Left renal cortex interstitium (tissue), 4 donors: ENCODE data around the gene PLAC9. TPM values are rescaled to one million over a fixed set of nuclear protein-coding genes. Genes with fewer than 3 reads are reported as not detected.

Experiments
- DNase-seq, 4 donors: peaks; one replicate each; pipeline ENCODE4 v3.0.0-alpha.2; 2013; ENCODE audit warnings: low read depth in 4 of 4, low spot score in 2 of 4, missing footprints in 1 of 4
- polyA plus RNA-seq, 4 donors: library from polyadenylated mRNA; unstranded; fragments of 120-200 nt; gene quantifications; one replicate each; pipeline ENCODE4 v1.2.1, GENCODE V29; 2013; ENCODE audit not compliant: insufficient read length in 4 of 4

Gene PLAC9
- polyA plus RNA-seq, 4 donors, result 15.2 to 34.7 (median 26.6) TPM

GRCh38 chr10:80159166-80159873, 26.8 kb downstream of the PLAC9 start:
- DNase-seq, result no peak

DNA sequence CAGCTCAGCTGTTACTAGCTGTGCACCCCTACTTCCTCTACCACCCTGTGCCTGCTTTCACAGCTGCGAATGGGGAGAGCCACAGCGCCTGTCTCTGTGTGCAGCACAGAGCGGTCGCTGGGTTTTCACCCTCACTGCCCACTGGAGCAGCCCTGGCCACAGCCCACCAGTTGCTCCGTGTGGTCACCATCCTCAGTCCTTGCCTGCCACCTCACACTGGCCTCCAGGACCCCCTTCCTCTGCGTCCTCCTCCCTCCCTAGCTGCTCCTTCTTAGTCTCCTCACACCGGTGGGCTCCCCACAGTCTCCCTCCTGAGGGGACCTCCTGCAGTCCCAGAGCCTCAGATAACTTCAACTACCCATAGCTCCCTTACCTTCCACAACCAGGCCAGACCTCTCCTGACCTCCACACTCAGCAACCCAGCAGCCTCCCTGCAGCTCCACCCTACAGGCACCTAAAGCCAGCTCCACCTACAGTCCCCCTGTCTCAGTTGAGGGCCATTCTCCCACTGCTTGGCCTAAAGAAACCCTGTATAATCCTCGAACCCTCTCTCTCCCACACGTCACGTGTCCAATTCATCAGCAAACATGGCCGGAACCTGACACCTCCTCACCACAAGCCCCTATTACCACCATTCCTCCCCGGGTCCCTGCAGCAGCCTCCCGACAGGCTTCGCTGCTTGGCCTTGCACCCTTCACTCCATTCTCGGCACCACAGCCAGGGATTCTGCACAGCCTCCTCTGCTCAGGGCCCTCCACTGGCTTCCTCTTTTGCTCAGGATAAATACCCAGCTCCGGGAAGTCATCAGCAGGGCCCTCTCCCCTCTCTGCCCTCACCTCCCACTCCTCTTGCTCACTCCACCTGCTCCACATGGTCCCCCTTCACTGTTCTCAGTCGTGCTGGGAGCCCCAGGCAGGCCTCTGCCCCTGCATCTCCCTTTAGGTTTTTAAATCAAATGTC, 28.1 kb downstream of the PLAC9 start:
- DNase-seq, result no peak

DNA sequence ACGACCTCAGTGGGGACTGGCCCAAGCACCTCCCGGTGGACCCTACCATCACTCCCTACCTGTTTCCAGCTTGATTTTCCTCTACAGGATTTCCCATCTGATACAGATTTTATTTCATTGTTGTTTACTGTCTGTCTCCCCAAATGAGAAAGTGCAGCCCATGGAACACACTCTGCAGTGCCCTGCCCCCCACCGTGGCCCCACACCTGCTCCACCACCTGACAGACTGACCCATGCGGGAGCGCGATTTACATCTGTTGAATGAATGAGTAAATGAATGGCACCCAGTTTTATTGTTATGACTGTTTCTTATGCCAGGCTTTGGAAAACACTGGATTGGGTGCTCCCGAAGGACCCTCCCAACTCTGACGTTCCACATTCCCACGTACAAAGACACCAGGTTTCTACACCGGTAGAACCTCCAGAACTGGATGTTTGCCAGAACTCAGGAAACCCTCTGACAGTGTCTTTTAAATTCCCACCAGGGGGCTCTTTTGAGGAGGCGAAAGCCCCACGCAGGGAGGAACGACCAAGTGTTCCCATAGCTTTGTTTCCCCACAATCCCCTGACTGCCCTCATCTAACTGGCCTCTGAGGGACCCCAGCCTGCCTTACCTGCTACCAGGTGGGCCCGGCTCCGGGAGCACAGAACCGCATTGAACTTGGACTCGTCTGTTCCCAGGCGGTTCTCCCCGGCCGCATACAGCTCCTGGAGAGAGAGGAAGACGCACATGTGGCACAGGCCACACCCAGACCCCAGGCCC, 29.0 kb downstream of the PLAC9 start:
- DNase-seq, result no peak

- DNase-seq, result no peak
These were observed 31.3 kb downstream of the PLAC9 start for GRCh38 chr10:80163741-80164341.

- no peak for DNase-seq
These were observed 32.1 kb downstream of the PLAC9 start for GRCh38 chr10:80164596-80164995.

- no peak for DNase-seq
These were observed 32.6 kb downstream of the PLAC9 start for GRCh38 chr10:80165173-80165572.

DNA sequence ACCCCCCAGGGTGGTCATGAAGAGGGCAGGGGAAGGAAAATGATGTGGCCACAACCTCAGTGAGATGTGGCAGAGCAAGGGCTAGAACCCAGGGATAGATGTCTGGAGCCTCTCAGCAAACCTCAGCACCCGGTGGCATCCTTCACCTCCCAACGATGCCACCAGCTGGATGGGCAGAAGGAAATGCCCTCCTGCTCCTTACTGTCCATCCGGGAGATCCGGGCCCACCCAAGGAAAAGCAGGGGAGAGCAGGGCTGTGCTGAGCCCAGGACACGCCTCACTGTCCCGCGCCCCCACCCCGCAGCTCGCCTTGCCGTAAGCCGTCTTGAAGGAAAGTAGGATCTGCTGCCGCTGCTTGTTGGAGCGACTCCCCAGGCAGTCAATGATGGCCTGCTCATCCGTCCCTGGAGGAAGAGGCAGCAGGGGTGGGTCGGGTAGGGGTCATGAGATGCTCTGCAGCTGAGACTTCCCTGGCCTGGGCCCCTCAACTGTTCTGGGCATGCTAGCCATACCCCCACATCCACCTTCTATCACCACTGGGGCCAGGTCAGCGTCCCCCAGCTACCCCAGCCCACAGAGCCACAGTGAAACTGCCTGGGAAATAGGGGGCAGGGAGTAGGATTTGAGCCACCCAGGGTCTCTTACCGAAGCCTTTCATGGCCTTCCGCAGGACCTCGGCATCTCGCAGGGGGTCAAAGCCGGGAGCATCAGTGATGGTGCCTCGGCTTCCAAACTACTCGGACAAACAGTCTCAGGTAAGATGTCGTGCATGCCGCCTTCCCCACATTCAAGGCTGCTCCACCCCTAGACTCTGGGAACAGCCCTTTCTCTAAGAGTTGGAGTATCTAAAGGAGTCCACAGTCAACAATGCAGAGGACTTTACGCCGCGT, 34.3 kb downstream of the PLAC9 start:
- DNase-seq, result no peak

DNA sequence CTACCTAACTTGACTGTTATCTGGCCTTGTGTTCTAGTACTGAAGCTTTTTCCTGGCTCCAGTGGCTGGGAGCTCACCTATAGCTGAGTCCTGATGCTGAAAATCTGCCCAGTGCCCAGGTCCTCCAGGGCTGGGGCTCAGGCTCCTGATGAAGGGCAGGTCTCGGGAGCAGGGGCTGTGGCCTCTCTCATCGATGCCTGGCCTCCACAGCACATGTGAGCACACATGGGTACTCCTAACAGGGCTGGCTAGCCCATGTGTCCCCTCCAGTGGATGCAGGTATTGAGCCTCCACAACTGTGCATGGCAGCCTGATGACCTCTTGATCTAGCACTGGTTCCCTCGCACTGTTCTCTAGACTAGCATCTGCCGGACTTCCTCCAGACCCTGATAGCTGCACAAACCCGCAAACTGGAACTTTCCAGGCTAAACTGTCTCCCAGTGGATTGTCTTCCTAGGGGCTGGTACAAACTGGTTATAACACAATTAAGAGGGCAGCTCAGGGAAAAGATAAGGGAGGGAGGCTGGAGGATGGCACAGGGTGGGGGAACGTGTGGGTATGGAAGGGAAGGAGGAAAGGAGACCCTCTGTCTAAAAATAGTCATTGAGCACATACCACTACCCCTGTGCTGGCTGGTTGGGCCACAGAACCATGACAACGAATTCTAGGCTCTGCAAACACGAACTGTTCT, 35.1 kb downstream of the PLAC9 start:
- no peak for DNase-seq

- DNase-seq, result no peak
These were observed 35.6 kb downstream of the PLAC9 start for GRCh38 chr10:80168162-80168511.

- no peak for DNase-seq
These were observed 36.3 kb downstream of the PLAC9 start for GRCh38 chr10:80168679-80169380.

DNA sequence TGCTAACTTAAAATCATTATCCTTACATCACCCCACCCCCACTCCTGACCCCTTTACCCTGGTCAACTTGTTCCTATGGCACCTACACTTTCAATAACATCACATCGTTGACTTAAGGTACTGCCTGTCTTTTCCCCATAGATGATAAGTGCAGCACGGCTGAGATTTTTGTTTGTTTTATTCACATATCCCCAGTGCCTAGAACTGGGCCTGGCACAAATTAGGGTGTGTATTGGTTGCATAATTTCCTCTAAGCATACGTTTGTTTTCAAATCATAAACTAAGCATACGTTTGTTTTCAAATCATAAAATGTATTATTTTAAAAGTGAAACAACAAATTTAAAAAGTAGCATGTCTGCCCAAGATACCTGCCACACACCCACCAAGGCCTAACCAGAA, 37.5 kb downstream of the PLAC9 start:
- DNase-seq, result no peak

DNA sequence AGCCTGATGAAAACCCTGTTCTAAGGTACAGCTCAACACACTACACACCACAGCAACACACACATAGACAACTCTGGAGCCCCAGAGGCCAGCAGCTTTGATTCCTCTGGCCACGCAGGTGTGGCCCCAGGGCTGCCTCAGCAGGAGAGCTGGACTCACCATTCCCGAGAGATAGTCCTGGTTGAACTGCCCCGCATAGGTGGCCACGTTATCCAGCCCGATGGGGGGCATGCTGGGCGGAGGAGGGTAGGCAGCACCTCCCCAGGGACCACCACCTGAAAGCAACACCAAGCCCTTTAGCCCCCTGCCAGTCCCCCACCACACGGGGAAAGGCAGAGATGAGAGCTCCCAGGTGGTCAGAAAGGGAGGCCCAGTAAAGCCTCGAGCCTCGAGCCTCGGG, 38.1 kb downstream of the PLAC9 start:
- no peak for DNase-seq

DNA sequence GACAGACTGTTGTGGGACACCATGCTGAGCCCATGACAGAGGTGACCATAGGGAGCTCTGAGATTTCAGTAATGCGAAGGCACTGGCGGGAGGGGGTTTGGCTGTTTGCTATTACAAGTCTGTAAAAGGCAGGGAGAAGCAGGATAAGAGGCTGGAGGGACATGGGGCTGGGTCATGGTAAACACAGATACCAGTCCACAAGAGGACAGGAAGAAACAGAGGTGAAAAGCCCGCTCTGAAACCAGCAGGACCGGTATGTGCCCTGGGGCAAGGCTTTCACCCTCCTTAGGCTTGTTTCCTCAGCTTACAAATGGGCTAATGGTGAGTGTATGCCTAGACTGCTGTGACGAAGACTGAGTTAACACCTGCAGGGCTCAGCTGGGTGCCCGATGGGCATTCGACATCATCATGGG, 38.7 kb downstream of the PLAC9 start:
- no peak for DNase-seq

DNA sequence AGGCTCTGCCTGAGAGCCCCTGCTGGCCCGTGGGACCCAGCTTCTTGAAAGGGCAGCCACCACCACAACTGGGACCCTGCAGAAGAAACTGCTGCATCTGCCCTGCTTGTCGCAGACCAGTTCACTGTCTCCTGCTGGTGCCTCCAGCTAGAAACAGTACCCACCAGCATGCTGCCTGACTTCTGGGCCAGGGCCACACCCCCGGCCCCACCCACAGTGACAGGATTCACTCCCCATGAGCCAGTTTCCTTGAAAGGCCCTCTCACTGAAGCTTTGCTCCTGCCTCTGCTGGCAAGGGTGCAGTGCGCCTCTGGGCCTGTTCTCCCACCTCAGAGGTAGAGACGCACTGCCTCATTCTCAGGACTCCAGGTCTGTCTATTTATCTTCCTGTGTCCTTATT, 40.4 kb downstream of the PLAC9 start:
- DNase-seq, result no peak

GRCh38 chr10:80173466-80173865, 40.9 kb downstream of the PLAC9 start:
- no peak for DNase-seq

DNA sequence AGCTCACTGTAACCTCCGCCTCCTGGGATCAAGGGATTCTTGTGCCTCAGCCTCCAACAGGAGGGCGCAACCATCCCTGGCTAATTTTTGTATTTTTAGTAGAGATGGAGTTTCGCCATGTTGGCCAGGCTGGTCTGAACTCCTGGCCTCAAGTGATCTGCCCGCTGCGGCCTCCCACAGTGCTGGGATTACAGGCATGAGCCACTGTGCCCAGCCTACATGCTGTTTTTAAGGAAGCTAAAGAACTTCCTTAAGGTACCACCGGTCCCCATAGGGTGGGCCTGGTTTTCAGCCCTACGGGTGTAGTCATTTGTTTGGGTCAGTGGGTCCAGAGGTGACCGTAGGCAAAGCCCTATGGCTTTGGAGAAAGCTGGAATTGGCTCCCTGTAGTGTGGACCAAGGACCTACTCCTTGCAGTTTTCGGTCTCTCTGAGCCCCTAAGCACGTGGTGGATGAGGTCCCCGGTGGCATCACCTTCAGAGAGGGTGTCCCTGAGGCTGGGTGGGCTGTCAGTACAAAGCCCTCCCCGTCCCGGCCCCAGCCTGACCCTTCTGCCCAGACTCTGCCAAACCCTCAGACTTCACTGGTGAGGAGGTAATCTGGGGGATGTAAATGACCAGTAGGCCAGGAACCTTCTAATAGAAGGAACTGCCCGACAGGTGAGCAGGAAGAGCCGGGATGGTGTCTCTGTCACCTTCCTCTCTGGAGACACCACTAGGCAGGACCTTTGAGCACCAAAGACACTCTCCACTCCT, 42.3 kb downstream of the PLAC9 start:
- DNase-seq, result no peak

- DNase-seq, result no peak
These were observed 44.0 kb downstream of the PLAC9 start for GRCh38 chr10:80176526-80176925.
